Measurements from ENCODE around the gene HAVCR1. TPM values are rescaled to one million over a fixed set of nuclear protein-coding genes. Genes with fewer than 3 reads are reported as not detected.

Gene HAVCR1
- polyA plus RNA-seq, 1 donor (not counting 4 experiments of a cell fraction or from before 2014, with no cell fraction given): not detected

DNA sequence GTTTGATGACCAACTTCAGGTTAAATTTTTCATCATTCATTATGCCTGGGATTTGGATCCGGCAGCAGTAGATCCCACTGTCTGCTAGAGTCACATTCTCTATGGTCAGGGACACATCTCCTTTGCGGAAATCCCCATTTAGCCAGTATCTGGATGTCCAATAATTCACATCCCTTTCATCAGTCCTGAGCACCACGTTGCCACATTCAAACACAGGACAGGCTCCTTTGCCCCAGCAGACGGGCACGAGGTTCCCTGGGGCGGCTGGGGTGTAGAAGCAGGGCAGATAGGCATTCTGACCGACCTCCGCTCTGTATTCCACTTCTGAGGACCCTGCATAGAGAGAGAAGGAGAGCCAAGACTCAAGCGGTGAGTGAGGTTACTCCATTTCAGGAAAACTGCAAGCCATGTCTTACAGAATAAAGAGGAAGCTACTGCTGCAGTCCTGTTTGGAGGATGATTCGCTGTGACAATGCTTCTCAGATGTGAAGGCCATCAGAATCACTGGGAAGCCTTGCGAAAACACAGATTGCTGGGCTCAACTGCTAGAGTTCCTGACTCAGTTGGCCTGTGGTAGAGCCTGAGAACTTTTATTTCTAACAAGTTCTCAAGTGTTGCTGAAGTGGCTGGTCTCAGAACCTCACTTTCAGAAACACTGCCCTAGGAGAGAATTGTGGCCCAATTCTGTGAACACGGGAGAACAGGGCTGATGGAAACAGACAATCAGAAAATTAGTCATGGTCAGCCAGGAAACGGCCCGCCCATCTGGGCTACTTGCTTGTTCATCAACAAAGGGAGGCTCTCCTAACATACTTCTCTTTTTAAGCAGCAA, 47.9 kb upstream of the HAVCR1 start:
- H3K9me1 ChIP-seq (ENCODE audit: control insufficient read depth, extremely low read depth, insufficient read depth, low read length): no peaks in the 10 kb centered on the region
- no peak overlapping the region for H3K9ac ChIP-seq (ENCODE audit: control insufficient read depth, extremely low read depth, insufficient read depth, low read length)
- H3K4me1 ChIP-seq (ENCODE audit: control insufficient read depth, extremely low read depth, insufficient read depth, low read length): no peaks in the 10 kb centered on the region
- no peaks in the 10 kb centered on the region for H3K36me3 ChIP-seq (ENCODE audit: control insufficient read depth in 2 of 2, extremely low read depth in 1 of 2, insufficient read depth in 2 of 2, low read length in 2 of 2)
- no peaks in the 10 kb centered on the region for H3K27me3 ChIP-seq (ENCODE audit: control insufficient read depth, extremely low read depth, insufficient read depth, low read length)
- H3K79me2 ChIP-seq (ENCODE audit: control insufficient read depth, insufficient read depth, low read length): no peaks in the 10 kb centered on the region
- no peaks in the 10 kb centered on the region for H4K20me1 ChIP-seq (ENCODE audit: control insufficient read depth, extremely low read depth, insufficient read depth, low read length)
- H2AFZ ChIP-seq (ENCODE audit: control insufficient read depth, low read length): no peak overlapping the region
- TF ChIP-seq CTCF (optimal IDR thresholded peaks at IDR 0.05 in 1 of 3, IDR thresholded peaks at IDR 0.05 in 1 of 3, conservative IDR thresholded peaks at IDR 0.05 in 1 of 3; ENCODE audit: extremely low read depth in 1 of 3, insufficient read depth in 2 of 3, low read length in 3 of 3) (no peak), EZH2 (IDR thresholded peaks at IDR 0.05; ENCODE audit: low read length) (no peak)
- H3K9me3 ChIP-seq (ENCODE audit: control insufficient read depth, low read depth, low read length): no peaks in the 10 kb centered on the region
- DNase-seq (ENCODE audit: low read depth, low spot score): no peak
- H3K4me3 ChIP-seq (ENCODE audit: control insufficient read depth in 2 of 3, extremely low read depth in 1 of 3, insufficient read depth in 2 of 3, low read depth in 1 of 3, low read length in 3 of 3): no peak overlapping the region
- no peak overlapping the region for H3K4me2 ChIP-seq (ENCODE audit: control insufficient read depth, extremely low read depth, insufficient read depth, low read depth, low read length)
- FAIRE-seq: no peak
- H3K27ac ChIP-seq (ENCODE audit: control insufficient read depth, insufficient read depth, low read length): no peak overlapping the region
- dilution Hi-C loops (cut with MboI; ENCODE audit: extremely low pct_ligation_motif_present, low sequenced_read_pairs): no loop called here

GRCh38 chr5:157100140-157100679, 41.3 kb upstream of the HAVCR1 start:
- Histone ChIP-seq H3K9me1 (ENCODE audit: control insufficient read depth, extremely low read depth, insufficient read depth, low read length) (no peaks in the 10 kb centered on the region), H3K4me1 (ENCODE audit: control insufficient read depth, extremely low read depth, insufficient read depth, low read length) (no peaks in the 10 kb centered on the region), H2AFZ (ENCODE audit: control insufficient read depth, low read length) (no peak overlapping the region), H3K79me2 (ENCODE audit: control insufficient read depth, insufficient read depth, low read length) (no peaks in the 10 kb centered on the region), H3K27me3 (ENCODE audit: control insufficient read depth, extremely low read depth, insufficient read depth, low read length) (no peaks in the 10 kb centered on the region), H3K27ac (ENCODE audit: control insufficient read depth, insufficient read depth, low read length) (no peak overlapping the region), H3K9me3 (ENCODE audit: control insufficient read depth, low read depth, low read length) (no peaks in the 10 kb centered on the region), H3K36me3 (ENCODE audit: control insufficient read depth in 2 of 2, extremely low read depth in 1 of 2, insufficient read depth in 2 of 2, low read length in 2 of 2) (no peaks in the 10 kb centered on the region), H4K20me1 (ENCODE audit: control insufficient read depth, extremely low read depth, insufficient read depth, low read length) (no peaks in the 10 kb centered on the region), H3K4me2 (ENCODE audit: control insufficient read depth, extremely low read depth, insufficient read depth, low read depth, low read length) (no peak overlapping the region), H3K4me3 (ENCODE audit: control insufficient read depth in 2 of 3, extremely low read depth in 1 of 3, insufficient read depth in 2 of 3, low read depth in 1 of 3, low read length in 3 of 3) (no peak overlapping the region), H3K9ac (ENCODE audit: control insufficient read depth, extremely low read depth, insufficient read depth, low read length) (no peak overlapping the region)
- no peak for TF ChIP-seq CTCF (optimal IDR thresholded peaks at IDR 0.05 in 1 of 3, IDR thresholded peaks at IDR 0.05 in 1 of 3, conservative IDR thresholded peaks at IDR 0.05 in 1 of 3; ENCODE audit: extremely low read depth in 1 of 3, insufficient read depth in 2 of 3, low read length in 3 of 3)
- TF ChIP-seq EZH2 (IDR thresholded peaks at IDR 0.05; ENCODE audit: low read length): no peak
- DNase-seq (ENCODE audit: low read depth, low spot score) (no peak), FAIRE-seq (no peak)
- dilution Hi-C loops (cut with MboI; ENCODE audit: extremely low pct_ligation_motif_present, low sequenced_read_pairs): no loop called here
